HFF-Myc (cell line): ENCODE data around the gene CLDN4.
A peak's percentile ranks its signal among the peaks of the same experiment; 100 is the strongest.

Experiments
- DNase-seq: peaks from one replicate; pipeline ENCODE4 v3.0.0-alpha.2; 2011; ENCODE audit warnings: low read depth; ENCODE audit errors: extremely low read depth
- H3K4me3 ChIP-seq: replicated peaks from 2 replicates; pipeline ENCODE4 v1.5.1; 2011; ENCODE audit warnings: low read depth, mild to moderate bottlenecking, control low read depth, low read length
- CTCF ChIP-seq: IDR thresholded peaks from 2 replicates; pipeline ENCODE4 v1.5.1; 2012; ENCODE audit warnings: mild to moderate bottlenecking, low read depth, low read length, control low read depth; ENCODE audit errors: missing control alignments

The CLDN4 gene

GRCh38 chr7:73801577-73801976 lies 29.2 kb upstream of the CLDN4 start:
- DNase-seq: no peak
- no peak overlapping the region for H3K4me3 ChIP-seq
- TF ChIP-seq CTCF: no peak

GRCh38 chr7:73802459-73802858 lies 28.3 kb upstream of the CLDN4 start:
- no peak for TF ChIP-seq CTCF
- H3K4me3 ChIP-seq: no peak overlapping the region
- no peak for DNase-seq

- TF ChIP-seq CTCF: no peak
- H3K4me3 ChIP-seq: no peak overlapping the region
- no peak for DNase-seq
Measured at GRCh38 chr7:73809467-73809951, 21.3 kb upstream of the CLDN4 start.

- TF ChIP-seq CTCF: no peak
- DNase-seq: no peak
Measured at GRCh38 chr7:73810998-73811360, 19.8 kb upstream of the CLDN4 start.

GRCh38 chr7:73811760-73812168 lies 19.0 kb upstream of the CLDN4 start:
- no peak for DNase-seq

More at GRCh38 chr7:73810998-73811360, 19.8 kb upstream of the CLDN4 start:
- no peak overlapping the region for H3K4me3 ChIP-seq

GRCh38 chr7:73812996-73813395 lies 17.8 kb upstream of the CLDN4 start:
- DNase-seq: no peak
- TF ChIP-seq CTCF: no peak
- H3K4me3 ChIP-seq: no peak overlapping the region

More at GRCh38 chr7:73811760-73812168, 19.0 kb upstream of the CLDN4 start:
- no peak overlapping the region for H3K4me3 ChIP-seq
- peak; percentile 83 for TF ChIP-seq CTCF

- TF ChIP-seq CTCF: no peak
- no peak for DNase-seq
- H3K4me3 ChIP-seq: no peak overlapping the region
Measured at GRCh38 chr7:73815436-73815835, 15.4 kb upstream of the CLDN4 start.
